GM12878 (cell line): ENCODE data around the gene EDEM3.

Experiments
- MAX ChIP-seq: IDR thresholded peaks from 2 replicates; pipeline ENCODE4 v1.6.1; 2012; ENCODE audit warnings: low read depth, low read length, improper control_type of control experiment
- POLR2AphosphoS2 ChIP-seq: IDR thresholded peaks from 2 replicates; pipeline ENCODE4 v1.6.1; 2011; ENCODE audit warnings: low read depth, mild to moderate bottlenecking, low read length, improper control_type of control experiment, moderate library complexity
- PRDM15 ChIP-seq: fragments of 450-650 bp; formaldehyde crosslinking; IDR thresholded peaks from 2 replicates; pipeline ENCODE4 v1.4.0; 2020; ENCODE audit warnings: mild to moderate bottlenecking, moderate library complexity
- TF ChIP-seq, protein P1 (sequence below), 3 experiments: IDR thresholded peaks in 2 of 3; conservative IDR thresholded peaks in 1 of 3; 2 replicates each; pipeline ENCODE4 v1.5.1; 2011; ENCODE audit warnings: low read depth in 3 of 3, low read length in 3 of 3, mild to moderate bottlenecking in 3 of 3, control low read depth in 2 of 3, moderate library complexity in 2 of 3, inconsistent platforms in 1 of 3, mixed read lengths in 1 of 3; ENCODE audit not compliant: control insufficient read depth in 2 of 3, insufficient read depth in 1 of 3; ENCODE audit errors: extremely low read depth in 1 of 3
- TF ChIP-seq, protein P2 (sequence below): IDR thresholded peaks from 2 replicates; pipeline ENCODE4 v1.6.1; 2012; ENCODE audit warnings: low read length, inconsistent platforms
- TF ChIP-seq, protein P3 (sequence below): fragments of 450-650 bp; IDR thresholded peaks from 2 replicates; pipeline ENCODE4 v1.6.1; 2017; ENCODE audit warnings: mild to moderate bottlenecking

DNA sequence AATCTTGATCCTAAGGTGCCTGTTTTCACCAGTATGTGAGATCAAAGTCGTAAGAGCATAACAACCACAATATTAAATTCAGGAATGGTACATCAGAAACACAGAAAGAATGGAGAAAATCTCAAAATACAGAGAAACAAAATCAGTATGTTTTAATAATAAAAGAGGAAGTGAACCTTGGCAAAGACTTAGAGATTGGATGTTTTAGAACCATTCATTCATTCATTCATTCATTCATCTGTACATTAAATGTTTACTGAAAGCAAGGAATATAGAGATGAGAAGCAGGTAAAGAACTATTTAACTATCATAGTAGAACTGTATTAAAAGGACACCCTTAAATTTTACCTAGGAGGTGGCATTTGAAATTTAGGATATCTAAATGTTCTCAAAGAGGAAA is 55.7 kb downstream of the EDEM3 start:
- TF ChIP-seq, protein P1, sequence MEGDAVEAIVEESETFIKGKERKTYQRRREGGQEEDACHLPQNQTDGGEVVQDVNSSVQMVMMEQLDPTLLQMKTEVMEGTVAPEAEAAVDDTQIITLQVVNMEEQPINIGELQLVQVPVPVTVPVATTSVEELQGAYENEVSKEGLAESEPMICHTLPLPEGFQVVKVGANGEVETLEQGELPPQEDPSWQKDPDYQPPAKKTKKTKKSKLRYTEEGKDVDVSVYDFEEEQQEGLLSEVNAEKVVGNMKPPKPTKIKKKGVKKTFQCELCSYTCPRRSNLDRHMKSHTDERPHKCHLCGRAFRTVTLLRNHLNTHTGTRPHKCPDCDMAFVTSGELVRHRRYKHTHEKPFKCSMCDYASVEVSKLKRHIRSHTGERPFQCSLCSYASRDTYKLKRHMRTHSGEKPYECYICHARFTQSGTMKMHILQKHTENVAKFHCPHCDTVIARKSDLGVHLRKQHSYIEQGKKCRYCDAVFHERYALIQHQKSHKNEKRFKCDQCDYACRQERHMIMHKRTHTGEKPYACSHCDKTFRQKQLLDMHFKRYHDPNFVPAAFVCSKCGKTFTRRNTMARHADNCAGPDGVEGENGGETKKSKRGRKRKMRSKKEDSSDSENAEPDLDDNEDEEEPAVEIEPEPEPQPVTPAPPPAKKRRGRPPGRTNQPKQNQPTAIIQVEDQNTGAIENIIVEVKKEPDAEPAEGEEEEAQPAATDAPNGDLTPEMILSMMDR (IDR thresholded peaks at IDR 0.05 in 2 of 3, conservative IDR thresholded peaks at IDR 0.05 in 1 of 3; ENCODE audit: control insufficient read depth in 2 of 3, extremely low read depth in 1 of 3, insufficient read depth in 1 of 3, low read depth in 3 of 3, low read length in 3 of 3) = no peak
- no peak for TF ChIP-seq POLR2AphosphoS2
- TF ChIP-seq, protein P2, sequence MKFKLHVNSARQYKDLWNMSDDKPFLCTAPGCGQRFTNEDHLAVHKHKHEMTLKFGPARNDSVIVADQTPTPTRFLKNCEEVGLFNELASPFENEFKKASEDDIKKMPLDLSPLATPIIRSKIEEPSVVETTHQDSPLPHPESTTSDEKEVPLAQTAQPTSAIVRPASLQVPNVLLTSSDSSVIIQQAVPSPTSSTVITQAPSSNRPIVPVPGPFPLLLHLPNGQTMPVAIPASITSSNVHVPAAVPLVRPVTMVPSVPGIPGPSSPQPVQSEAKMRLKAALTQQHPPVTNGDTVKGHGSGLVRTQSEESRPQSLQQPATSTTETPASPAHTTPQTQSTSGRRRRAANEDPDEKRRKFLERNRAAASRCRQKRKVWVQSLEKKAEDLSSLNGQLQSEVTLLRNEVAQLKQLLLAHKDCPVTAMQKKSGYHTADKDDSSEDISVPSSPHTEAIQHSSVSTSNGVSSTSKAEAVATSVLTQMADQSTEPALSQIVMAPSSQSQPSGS = no peak
- TF ChIP-seq, protein P3, sequence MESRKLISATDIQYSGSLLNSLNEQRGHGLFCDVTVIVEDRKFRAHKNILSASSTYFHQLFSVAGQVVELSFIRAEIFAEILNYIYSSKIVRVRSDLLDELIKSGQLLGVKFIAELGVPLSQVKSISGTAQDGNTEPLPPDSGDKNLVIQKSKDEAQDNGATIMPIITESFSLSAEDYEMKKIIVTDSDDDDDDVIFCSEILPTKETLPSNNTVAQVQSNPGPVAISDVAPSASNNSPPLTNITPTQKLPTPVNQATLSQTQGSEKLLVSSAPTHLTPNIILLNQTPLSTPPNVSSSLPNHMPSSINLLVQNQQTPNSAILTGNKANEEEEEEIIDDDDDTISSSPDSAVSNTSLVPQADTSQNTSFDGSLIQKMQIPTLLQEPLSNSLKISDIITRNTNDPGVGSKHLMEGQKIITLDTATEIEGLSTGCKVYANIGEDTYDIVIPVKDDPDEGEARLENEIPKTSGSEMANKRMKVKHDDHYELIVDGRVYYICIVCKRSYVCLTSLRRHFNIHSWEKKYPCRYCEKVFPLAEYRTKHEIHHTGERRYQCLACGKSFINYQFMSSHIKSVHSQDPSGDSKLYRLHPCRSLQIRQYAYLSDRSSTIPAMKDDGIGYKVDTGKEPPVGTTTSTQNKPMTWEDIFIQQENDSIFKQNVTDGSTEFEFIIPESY = no peak
- no peak for TF ChIP-seq MAX
- TF ChIP-seq PRDM15 (CRISPR knock-in tag) = no peak
